Measurements from ENCODE around the gene PILRB.
"Not testable (repeated sequence)": the region's sequence is repeated elsewhere in the genome, so short reads cannot be mapped to it uniquely, and the experiment has no call there.

PILRB gene

DNA sequence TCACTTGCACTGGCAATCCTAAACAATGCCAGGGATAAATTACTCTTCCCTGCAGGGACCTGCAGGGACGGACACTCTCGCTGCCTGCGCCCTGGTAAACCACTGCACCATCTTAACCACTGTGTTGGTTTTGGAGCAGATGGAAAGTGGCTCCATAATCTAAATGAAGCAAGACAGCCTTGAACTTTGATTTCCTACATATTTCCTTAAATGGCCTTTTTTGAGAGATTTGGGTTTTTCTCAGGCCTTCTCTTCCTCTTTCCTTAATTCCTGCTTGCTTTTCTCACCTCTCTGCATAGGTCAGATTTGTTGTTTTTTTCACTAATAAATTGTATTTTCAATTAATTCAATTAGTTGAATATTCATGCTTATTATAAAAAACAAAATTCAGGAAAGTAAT, 18.1 kb downstream of the PILRB start:
- DNase-seq (ENCODE audit: low read depth), result no peak

DNA sequence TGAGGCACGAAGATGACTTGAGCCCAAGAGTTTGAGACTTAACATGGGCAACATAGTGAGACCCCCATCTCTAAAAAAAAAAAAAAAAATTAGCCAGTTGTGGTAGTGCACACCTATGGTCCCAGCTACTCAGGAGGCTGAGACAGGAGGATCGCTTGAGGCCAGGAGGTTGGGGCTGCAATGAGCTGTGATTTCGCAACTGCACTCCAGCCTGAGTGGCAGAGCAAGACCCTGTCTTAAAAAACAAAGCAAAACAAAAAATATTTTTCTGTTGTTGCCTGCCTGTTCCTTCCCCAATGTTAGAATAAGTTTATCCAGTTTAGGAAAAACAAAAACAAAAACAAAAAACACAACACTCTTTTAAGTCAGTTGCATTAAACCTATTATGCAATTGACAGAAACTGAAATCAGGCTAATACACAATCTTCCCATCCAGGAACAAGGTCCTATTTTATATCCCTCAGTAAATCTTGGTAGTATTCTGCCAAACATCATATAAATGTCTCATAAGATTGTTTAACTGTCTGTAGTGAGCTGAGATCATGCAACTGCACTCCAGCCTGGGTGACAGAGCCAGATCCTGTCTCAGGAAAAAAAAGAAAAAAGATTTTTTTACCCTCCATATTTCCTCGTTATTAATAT, 20.3 kb downstream of the PILRB start:
- DNase-seq (ENCODE audit: low read depth), result no peak

DNA sequence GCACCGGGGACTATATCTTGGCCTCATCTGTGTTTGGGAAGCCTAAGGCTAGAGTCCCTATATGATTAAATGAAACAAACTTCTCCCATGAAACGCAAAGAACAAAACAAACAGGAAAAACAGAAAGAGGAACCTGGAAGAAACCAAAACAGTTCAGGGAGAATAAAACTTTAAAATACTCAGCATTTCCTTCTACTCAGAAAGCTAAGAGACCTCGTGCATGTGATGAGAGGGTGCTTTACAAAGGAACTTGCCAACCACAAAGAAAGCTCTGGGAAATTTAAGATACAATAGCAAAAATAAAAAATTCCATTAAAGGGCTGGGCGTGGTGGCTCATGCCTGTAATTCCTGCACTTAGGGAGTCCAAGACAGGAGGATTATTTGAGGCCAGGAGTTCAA, 22.3 kb downstream of the PILRB start:
- DNase-seq (ENCODE audit: low read depth), result no peak

DNA sequence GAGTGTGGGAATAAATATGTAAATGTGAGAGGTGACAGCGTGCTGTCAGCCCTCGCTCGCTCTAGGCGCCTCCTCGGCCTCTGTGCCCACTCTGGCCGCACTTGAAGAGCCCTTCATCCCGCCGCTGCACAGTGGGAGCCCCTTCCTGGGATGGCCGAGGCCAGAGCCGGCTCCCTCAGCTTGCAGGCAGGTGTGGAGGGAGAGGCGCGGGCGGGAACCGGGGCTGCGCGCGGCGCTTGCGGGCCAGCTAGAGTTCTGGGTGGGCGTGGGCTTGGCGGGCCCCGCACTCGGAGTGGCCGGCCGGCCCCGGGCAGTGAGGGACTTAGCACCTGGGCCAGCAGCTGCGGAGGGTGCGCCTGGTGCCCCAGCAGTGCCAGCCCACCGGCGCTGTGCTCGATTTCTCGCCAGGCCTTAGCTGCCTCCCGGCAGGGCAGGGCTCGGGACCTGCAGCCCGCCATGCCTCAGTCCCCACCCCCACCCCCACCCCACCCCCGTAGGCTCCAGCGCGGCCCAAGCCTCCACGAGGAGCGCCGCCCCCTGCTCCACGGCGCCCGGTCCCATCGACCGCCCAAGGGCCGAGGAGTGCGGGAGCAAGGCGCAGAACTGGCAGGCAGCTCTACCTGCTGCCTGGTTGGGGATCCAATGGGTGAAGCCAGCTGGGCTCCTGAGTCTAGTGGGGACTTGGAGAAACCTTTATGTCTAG, 23.8 kb downstream of the PILRB start:
- DNase-seq (ENCODE audit: low read depth), result not testable (repeated sequence)

DNA sequence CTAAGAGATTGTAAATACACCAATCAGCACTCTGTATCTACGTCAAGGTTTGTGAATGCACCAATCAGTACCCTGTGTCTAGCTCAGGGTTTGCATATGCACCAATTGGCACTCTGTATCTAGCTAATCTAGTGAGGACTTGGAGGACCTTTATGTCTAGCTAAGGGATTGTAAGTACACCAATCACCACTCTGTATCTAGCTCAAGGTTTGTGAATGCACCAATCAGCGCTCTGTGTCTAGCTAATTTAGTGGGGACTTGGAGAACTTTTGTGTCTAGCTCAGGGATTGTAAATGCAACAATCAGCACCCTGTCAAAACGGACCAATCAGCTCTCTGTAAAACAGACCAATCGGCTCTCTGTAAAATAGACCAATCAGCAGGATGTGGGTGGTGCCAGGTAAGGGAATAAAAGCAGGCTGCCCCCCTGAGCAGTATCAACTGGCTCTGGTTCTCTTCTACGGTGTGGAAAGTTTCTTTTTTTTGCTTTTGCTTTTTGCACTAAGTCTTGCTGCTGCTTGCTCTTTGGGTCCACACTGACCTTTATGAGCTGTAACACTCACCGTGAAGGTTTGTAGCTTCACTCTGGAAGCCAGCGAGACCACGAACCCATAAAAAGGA, 24.4 kb downstream of the PILRB start:
- DNase-seq (ENCODE audit: low read depth), result not testable (repeated sequence)

DNA sequence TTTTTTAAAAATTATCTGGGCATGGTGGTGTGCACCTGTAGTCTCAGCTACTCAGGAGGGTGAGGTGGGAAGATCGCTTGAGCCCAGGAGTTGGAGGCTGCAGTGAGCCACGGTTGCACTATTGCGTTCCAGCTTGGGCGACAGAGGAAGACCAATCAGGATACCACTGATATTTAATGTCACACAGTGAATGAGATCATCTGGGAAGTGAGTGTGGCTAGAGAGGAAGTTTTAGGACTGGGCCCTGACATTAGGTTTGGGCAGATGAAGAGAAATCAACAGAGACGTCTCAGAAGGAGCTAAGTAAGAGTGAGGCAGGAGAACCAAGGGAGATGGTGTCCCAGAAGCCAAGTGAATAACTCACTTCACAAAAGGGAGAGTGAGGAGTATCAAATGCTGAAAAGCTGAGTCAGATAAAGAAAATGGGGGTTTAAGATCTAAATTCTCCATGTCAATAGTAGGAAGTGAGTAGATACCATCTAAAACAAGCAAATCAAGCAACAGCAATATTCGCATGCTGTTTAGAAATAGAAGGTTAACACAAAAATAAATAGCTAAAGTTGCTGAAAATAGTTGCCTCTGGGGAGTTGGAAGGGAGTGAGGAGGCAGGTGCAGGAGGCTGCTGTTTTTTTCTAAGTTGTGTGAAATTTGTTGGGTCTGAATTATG, 26.8 kb downstream of the PILRB start:
- no peak for DNase-seq (ENCODE audit: low read depth)

DNA sequence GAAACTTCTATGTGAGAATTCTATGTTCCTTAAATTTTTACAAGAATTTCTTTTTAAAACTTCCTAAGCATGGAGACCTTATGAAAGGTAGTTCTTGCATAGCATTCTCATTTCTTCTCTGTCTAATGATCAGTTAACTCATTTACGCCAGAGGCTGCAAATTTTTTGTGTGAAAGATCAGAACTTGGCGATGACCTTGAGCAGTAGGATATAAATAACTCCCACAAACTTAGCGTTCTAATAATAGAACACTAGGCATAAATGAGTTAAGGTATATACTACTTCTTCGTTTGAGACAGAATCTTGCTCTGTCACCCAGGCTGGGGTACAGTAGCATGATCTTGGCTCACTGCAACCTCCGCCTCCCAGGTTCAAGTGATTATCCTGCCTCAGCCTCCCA, 29.0 kb downstream of the PILRB start:
- no peak for DNase-seq (ENCODE audit: low read depth)

DNA sequence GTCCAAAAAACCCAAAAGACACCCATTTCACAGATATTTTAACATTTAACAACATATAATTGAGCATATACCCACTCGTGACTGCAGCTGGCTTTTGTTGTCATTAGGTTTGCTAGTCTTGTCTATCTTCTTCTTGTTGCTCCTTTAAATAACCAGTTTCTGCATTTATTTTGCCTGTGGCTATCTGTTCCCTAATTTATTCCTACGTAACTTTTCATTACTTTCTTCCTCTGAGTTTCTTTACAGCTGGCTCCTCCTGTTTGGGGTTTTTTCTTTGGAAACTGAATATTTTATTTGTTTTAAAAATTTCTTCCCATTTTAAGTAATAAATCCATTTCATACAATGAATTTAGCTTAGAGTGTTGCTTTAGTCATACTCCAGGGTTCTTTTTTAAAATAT, 29.8 kb downstream of the PILRB start:
- DNase-seq (ENCODE audit: low read depth), result no peak

DNA sequence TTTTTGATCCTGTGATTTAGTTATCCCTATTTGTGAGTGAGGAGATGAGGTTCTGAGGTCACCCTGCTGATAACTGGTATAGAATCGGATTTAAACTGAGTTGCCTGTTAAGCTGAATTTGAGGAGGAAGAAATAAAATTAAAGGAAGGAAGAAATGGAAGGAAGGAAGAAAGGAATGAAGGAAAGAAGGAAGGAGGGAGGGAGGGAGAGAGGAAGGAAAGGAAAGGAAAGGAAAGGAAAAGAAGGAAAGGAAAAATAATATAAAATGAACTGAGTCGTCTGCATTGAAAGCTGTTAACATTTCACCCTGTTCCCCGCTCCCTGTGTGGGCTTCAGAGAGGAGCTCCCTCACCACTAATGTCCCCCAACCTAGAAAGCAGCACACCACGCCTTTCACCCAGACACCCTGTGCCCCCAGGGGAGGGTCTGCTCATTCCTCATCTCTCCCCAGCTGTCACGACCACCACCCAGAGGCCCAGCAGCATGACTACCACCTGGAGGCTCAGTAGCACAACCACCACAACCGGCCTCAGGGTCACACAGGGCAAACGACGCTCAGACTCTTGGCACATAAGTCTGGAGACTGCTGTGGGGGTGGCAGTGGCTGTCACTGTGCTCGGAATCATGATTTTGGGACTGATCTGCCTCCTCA, 31.6 kb downstream of the PILRB start:
- DNase-seq (ENCODE audit: low read depth), result no peak

DNA sequence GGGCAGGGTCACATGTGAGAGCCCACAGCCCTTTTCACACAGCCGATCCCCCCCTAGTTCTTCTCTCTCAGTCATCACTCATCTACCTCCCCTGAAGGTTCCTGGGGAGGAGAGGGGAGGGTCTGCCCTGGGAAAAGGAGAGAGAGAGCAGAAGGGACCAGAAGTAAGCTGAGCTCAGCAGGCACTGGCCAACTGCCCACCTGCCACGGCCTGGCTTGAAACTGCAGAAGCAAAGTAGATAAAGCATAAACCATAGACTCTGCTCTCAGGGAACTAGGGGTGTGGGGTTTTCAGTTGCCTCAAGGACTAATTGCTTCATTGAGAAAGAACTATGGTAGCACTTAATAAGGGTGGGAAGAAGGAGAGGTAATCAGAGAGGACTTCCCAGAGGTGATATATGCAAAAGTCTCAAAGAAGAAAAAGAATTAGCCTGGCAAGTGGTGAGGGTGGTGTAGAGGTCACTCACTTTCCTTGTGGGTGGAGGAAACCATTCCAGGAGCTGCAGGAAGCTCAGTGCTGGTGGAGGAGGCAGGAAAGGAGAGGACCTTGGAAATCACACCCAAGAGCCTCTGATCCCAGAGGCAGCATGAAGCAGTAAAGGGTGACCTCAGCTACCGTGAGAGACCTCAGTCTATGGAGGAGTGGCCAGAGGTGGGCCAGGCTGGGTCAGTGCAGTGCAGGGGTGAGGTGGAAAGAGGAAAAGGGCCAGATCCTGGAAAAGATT, 32.5 kb downstream of the PILRB start:
- DNase-seq (ENCODE audit: low read depth), result no peak

DNA sequence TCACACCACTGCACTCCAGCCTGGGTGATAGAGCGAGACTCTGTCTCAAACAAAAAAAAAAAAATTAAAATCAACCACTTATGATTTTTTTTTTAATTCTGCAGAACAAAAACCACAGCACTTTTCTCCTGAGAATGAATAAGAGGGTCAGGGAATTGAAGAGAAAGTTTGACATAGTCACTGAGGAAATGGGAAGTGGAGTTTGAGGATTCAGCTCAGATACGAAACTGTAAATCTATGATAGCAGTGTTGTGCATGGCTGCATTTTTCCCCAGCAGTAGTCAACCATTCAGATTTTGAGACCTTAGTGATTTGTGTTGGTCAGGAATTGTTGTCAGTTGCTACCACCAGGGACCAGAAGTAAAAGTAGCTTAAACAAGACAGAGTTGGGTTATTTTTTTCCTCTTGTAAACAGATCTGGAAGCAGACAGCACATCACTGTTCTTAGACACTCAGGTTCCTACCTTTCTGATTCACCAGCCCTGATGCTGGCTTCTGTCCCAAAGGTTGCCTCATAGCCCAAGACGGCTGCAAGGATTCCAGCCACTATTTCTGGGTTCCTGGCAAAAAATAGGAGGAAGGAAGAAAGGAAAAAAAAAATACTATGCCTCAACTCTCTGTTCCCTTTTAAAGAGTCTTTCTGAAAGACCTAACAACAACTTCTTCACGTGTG, 35.5 kb downstream of the PILRB start:
- no peak for DNase-seq (ENCODE audit: low read depth)

DNA sequence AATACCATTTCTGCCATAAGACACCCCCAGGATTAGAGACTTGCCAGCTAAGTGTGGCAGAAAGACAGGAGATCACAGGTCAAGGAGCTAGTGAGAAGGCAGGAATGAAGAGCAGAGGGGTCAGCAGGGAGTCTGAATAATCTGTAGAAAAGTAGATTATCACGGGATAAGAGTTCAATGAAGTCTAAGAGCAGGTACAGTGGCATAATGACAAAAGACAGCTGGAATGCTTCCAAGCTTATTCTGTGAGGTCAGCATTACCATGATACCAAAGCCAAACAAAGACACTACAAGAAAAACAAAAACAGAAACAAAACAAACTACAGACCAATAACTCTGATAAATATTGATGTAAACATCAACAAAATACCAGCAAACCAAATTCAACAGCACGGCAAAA, 36.2 kb downstream of the PILRB start:
- DNase-seq (ENCODE audit: low read depth), result no peak

DNA sequence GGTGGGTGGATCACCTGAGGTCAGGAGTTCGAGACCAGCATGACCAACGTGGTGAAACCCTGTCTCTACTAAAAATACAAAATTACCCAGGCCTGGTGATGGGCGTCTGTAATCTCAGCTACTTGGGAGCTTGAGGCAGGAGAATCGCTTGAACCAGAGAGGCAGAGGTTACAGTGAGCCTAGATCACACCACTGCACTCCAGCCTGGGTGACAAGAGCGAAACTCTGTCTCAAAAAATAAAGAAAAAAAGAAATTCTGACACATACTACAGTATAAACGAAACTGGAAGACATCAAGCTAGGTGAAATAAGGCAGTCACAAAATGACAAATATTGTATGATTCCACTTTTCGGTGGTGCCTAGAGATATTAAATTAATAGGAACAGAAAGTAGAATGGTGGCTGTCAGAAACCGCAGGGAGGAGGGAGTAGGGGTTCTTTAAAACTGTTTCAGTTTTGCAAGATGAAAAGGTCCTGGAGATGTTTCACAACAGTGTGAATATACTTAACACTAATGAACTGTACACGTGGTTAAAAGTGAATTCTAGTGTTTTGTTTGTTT, 38.6 kb downstream of the PILRB start:
- no peak for DNase-seq (ENCODE audit: low read depth)

DNA sequence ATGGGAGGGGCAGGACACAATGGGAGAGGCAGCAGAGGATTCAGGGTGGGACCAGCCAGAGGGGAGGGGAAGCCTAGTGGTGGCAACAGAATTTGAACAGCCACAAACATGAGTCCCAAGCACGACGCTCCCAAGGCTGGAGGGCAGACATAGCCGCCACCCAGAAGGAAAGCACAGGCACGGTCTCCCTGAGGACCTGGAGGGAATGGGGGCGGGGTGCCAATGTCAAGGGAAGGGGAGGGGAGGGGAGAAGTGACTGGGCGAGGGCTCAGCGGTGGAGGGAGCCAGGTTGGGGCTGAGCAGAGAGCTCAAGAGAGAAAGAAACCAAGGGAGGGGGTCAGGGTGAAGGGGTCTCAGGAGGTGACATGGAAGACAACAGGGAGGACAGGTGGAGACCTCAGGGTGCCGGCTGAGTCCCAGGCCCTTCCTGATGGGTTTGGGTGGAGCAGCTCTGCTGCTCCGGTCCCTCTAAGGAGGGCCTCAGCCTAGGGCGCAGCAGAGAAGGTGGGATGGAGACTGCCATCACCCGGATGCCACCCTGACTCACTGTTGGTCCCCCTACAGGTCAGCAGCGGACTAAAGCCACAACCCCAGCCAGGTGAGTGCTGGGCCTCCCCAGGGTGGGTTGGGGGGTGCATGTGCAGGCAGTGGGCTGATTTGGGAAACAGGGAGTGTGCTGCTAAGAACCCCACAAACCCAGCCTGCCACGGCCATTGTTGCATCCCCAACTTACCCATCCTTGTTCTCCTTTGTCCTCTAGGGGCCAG, 39.6 kb downstream of the PILRB start:
- DNase-seq (ENCODE audit: low read depth), result no peak

DNA sequence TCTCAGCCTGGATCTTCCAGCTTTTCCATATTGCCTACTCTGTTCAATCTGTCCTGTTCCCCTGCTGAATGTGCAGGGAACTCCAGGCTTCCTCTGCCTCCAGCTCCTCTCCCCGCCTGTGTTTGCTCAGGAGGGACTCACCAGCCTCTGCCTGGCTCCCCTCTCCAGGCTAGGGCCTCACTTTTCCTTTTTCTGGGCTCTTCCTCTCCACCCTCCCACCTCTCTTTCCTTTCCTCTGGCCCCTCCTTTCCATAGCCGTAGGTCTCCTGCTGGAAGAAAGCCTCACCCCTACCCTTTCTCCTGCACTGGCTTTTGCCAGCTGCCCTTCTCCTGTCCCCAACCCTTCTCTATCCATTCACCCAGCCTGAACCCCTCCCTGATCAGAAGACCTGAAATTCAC, 40.3 kb downstream of the PILRB start:
- no peak for DNase-seq (ENCODE audit: low read depth)

DNA sequence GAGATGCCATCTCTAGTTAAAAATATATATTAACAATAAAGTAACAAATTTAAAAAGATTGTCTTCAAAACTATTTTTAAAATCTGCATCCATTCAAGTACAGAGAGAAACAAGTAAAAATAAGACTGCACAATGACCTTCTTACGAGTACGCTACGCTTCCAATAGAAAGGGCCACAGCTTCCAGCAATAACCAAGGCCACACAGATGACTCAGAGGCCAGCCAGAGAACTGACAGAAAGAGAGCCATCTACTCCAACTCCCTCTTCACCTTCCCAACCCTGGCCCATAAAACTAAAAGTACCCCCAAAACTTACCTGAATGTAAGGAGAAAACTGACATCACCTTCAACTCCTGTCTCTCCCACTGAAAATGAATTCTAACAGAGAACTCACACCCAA, 42.1 kb downstream of the PILRB start:
- no peak for DNase-seq (ENCODE audit: low read depth)

DNA sequence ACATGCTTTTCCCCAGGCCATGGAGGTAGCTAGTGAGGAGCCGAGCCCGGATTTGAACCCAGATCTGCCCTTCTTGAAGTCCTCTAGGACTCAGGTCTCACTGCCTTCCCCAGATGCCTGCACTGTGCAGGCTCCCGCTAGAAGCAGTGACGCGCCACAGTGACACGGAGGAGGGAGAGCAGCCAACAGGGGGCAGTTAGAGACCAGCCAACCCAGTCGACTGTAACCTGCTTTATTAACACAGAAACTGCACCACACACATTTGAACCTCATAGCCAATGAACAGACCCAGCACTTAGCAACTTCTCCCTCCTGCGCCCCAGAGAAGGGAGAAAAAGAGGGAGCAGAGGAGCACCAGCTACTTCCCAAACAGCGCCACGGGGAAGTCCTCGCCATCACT, 42.7 kb downstream of the PILRB start:
- DNase-seq (ENCODE audit: low read depth), result no peak

DNA sequence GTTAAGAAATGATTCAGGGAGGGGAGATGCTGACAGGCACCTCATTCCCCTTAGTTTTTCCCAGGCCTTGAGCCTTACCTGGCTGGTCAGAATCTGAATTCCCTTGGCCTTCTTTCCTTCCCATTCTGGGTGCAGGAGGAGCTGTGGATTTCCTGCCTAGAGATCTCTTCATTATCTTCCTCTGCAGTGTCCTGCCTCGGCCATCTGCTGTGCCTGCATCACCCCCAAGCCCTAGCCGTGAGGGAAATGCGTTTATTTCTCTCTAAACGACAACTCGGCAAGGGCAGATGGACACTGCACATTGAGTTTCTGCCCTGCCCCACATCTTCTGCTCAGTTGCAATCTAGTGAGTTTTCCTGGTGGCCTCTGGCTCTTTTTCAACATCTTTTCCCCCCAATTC, 43.9 kb downstream of the PILRB start:
- no peak for DNase-seq (ENCODE audit: low read depth)

DNA sequence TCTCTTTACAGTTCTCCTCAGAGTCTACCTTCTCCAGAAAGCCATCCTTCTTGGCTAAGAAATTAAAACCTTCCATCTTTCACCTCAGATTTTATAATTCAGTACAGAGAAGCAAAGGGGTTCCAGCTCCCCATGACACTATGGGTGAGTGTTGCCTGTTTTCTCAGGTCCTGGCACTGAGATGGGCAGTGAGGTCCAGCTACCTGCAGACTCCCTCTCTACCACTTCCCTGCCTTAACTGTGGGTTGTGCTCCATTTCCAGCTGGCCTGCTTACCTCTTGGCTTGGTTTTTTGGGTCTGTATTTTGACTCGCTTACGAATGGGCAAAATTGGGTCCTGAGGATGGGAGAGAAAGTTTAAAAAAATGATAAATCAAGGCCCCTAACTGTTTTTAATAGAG, 44.3 kb downstream of the PILRB start:
- no peak for DNase-seq (ENCODE audit: low read depth)

DNA sequence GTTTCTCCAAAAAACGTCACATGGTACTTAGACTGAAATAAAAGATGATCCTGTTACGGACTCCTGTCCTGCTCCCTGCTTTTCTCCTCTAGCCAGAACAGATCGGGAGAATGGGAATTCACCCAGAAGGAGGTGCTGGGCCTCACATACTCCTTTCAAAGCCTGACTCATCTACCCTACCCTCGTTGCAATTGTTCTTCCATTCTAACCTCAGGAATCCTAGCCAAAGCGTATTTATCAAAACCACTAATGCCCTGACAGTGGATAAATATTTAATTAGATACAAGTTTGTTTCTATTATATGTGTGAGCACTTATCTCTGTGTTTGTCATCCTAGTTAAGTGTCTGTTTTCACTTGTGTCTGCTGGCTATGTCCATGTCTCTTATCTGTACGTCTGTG, 48.9 kb downstream of the PILRB start:
- DNase-seq (ENCODE audit: low read depth), result no peak

All from T-helper 22 cell (primary cell).